Epithelial cell of esophagus (primary cell): ENCODE data around the gene TRRAP.

ENCODE experiments used
- DNase-seq: peaks from one replicate; pipeline ENCODE4 v3.0.0; 2010; ENCODE audit warnings: low read depth
- H3K4me3 ChIP-seq: 2 replicates; pipeline ENCODE4 v1.5.1; 2011; ENCODE audit warnings: mild to moderate bottlenecking, low read length, control low read depth
- CTCF ChIP-seq: IDR thresholded peaks from 2 replicates; pipeline ENCODE4 v1.5.1; 2011; ENCODE audit warnings: low read depth, mild to moderate bottlenecking, low read length, control low read depth, inconsistent platforms; ENCODE audit not compliant: insufficient read depth; ENCODE audit errors: missing control alignments

Gene TRRAP

GRCh38 chr7:98969386-98969785 is 91.1 kb downstream of the TRRAP start:
- DNase-seq = no peak
- no peak for TF ChIP-seq CTCF
- H3K4me3 ChIP-seq = no peak overlapping the region

- no peak for DNase-seq
- H3K4me3 ChIP-seq = no peak overlapping the region
- TF ChIP-seq CTCF = no peak
Observed at GRCh38 chr7:98970016-98970615, 91.8 kb downstream of the TRRAP start.

GRCh38 chr7:98970805-98971204 is 92.5 kb downstream of the TRRAP start:
- DNase-seq = no peak
- no peak for TF ChIP-seq CTCF
- H3K4me3 ChIP-seq = no peak overlapping the region

GRCh38 chr7:98974205-98974604 is 95.9 kb downstream of the TRRAP start:
- no peak overlapping the region for H3K4me3 ChIP-seq
- DNase-seq = no peak
- TF ChIP-seq CTCF = no peak

GRCh38 chr7:98974906-98975816 is 96.8 kb downstream of the TRRAP start:
- H3K4me3 ChIP-seq = no peak overlapping the region
- TF ChIP-seq CTCF = no peak
- DNase-seq = no peak

GRCh38 chr7:98976396-98977185 is 98.3 kb downstream of the TRRAP start:
- no peak for TF ChIP-seq CTCF
- no peak overlapping the region for H3K4me3 ChIP-seq
- DNase-seq = no peak
